ENCODE results near the gene MANEAL. TPM values are rescaled to one million over a fixed set of nuclear protein-coding genes. Genes with fewer than 3 reads are reported as not detected.

Gene MANEAL
- total RNA-seq, 2 donors from 2014 or later, result 7.0 to 7.6 TPM

Other genes with a start within 250 kb of the MANEAL start
- gene SNIP1, start 239.6 kb upstream of the MANEAL start, total RNA-seq, result 10 to 100 TPM; 15.1 to 15.9 TPM
- gene DNALI1, start 236.9 kb upstream of the MANEAL start, total RNA-seq, result 1 to 10 TPM; 3.7 to 4.5 TPM
- gene GNL2, start 197.9 kb upstream of the MANEAL start, total RNA-seq, result 10 to 100 TPM; 29.9 to 35.1 TPM
- gene RSPO1, start 159.0 kb upstream of the MANEAL start, total RNA-seq, result under 1 TPM; 0.52 to 0.78 TPM
- gene CDCA8, start 101.3 kb upstream of the MANEAL start, total RNA-seq, result 10 to 100 TPM in 1 of 2 donors, 1 to 10 TPM in 1; 7.9 to 10.2 TPM
- 10 to 100 TPM; 49.2 to 62.5 TPM for gene EPHA10, start 28.7 kb upstream of the MANEAL start, total RNA-seq
- 10 to 100 TPM; 36.7 to 43.7 TPM for gene C1orf122, start 13.9 kb downstream of the MANEAL start, total RNA-seq
- gene YRDC, start 14.4 kb downstream of the MANEAL start, total RNA-seq, result 10 to 100 TPM; 12.3 to 15.1 TPM
- gene MTF1, start 65.7 kb downstream of the MANEAL start, total RNA-seq, result 10 to 100 TPM; 28.0 to 37.9 TPM
- gene INPP5B, start 153.2 kb downstream of the MANEAL start, total RNA-seq, result 10 to 100 TPM; 21.6 to 25.2 TPM
- gene SF3A3, start 196.2 kb downstream of the MANEAL start, total RNA-seq, result 10 to 100 TPM; 27.5 to 34.8 TPM
- 1 to 10 TPM; 2.5 to 6.8 TPM for gene FHL3, start 211.7 kb downstream of the MANEAL start, total RNA-seq
- 10 to 100 TPM; 16.4 to 17.3 TPM for gene UTP11, start 218.9 kb downstream of the MANEAL start, total RNA-seq